ENCODE results near the gene CNGB1.

The CNGB1 gene

GRCh38 chr16:57887711-57888110 lies 83.2 kb downstream of the CNGB1 start:
- no peak for DNase-seq (ENCODE audit: low read depth, low spot score)
- no peak overlapping the region for H3K4me3 ChIP-seq (ENCODE audit: low read depth, low read length)
- ChIA-PET CTCF (interaction anchor here (5.6 kb wide), 1 partner anchor 11 kb away, joined by 39 read pairs; no protein-coding TSS in a partner anchor), POLR2A (no interaction called here)
- TF ChIP-seq CTCF (IDR thresholded peaks at IDR 0.05; ENCODE audit: insufficient read depth, low read length, missing control alignments) = no peak

DNA sequence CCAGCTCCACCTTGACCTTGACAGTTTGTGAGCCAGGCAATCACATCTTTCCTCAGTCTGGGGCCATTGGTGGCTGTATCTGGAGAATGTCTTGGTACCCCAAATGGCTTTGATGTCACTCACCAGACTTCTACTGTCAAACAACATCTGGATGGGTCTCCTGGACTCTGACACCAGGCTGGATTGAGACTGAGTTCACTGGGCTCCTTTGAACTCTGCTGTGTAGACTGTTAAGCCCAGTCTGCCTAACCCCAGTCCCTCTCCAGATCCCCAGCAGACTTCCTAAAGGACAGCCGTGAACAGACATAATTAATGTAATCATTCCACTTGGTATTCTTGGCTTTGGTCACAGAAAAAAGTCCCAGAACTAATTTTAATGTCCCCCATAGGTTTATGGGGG lies 84.5 kb downstream of the CNGB1 start:
- CTCF ChIA-PET = interaction anchor here (0.9 to 5.6 kb wide), 4 partner anchors 9 to 310 kb away, joined by 3 to 39 read pairs (median 3); no protein-coding TSS in a partner anchor
- no peak for TF ChIP-seq CTCF (IDR thresholded peaks at IDR 0.05; ENCODE audit: insufficient read depth, low read length, missing control alignments)
- DNase-seq (ENCODE audit: low read depth, low spot score) = no peak
- POLR2A ChIA-PET = no interaction called here
- no peak overlapping the region for H3K4me3 ChIP-seq (ENCODE audit: low read depth, low read length)

- TF ChIP-seq CTCF (IDR thresholded peaks at IDR 0.05; ENCODE audit: insufficient read depth, low read length, missing control alignments) = no peak
- POLR2A ChIA-PET = no interaction called here
- no peak overlapping the region for H3K4me3 ChIP-seq (ENCODE audit: low read depth, low read length)
- CTCF ChIA-PET = interaction anchor here (0.8 to 1.5 kb wide), 4 partner anchors 15 to 235 kb away, joined by 3 read pairs; no protein-coding TSS in a partner anchor
- DNase-seq (ENCODE audit: low read depth, low spot score) = no peak
These were observed 86.2 kb downstream of the CNGB1 start for GRCh38 chr16:57884655-57885133.

DNA sequence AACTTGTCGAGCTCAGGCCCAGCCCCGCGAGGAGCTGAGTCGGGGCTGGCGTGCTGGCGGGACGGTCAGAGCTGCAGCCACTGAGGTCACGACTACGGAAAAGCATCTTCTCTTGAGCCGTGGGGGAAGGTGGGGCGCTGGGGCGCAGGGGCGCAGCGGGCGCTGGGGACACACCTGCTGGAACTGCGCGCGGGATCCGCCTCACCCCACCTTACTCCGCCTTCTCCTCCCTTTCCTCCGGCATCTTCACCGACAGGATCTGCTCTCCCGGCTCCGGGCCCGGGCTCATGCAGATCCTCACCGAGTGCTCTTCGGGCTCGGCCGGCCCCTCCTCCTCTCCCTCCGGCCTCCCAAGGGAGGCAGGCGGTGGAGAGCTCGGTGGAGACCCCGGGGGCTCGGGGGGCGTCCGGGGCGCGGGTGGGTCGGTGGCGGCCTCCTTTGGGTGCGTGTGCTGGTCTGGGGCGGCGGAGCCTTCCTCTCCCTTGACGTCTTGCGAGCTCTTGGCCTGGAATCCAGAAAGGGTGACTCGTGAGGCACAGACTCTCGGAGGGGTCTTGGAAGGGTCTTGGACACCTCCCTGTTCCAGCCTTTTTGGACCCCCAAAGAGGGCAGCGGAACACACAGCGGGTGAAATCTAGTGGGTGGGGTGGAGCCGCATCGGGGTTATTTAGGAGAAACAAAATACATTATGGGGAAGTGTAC lies 86.8 kb downstream of the CNGB1 start:
- POLR2A ChIA-PET = no interaction called here
- no peak for DNase-seq (ENCODE audit: low read depth, low spot score)
- CTCF ChIA-PET = interaction anchor here (0.8 to 1.5 kb wide), 3 partner anchors 15 to 127 kb away, joined by 3 read pairs; no protein-coding TSS in a partner anchor
- H3K4me3 ChIP-seq (ENCODE audit: low read depth, low read length) = no peak overlapping the region
- no peak for TF ChIP-seq CTCF (IDR thresholded peaks at IDR 0.05; ENCODE audit: insufficient read depth, low read length, missing control alignments)

DNA sequence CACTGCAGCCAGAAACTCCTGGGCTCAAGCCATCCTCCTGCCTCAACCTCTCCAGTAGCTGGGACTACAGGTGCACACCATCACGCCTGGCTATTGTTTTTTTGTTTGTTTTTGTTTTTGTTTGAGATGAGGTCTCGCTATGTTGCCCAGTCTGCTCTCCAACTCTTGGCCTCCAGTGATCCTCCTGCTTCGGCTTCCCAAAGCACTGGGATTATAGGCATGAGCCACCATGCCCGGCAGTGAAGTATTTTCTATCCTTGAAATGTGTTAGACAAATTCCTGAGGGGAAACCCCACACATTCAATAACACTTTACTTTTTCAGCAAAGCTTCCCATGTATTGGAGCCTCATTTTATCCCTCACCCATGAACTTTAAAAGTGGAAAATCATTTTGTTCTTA lies 87.4 kb downstream of the CNGB1 start:
- CTCF ChIA-PET = interaction anchor here (1.3 to 1.9 kb wide), 2 partner anchors 16 to 256 kb away, joined by 3 to 11 read pairs; no protein-coding TSS in a partner anchor
- POLR2A ChIA-PET = no interaction called here

More for the DNA sequence above, 87.4 kb downstream of the CNGB1 start:
- H3K4me3 ChIP-seq (ENCODE audit: low read depth, low read length) = no peak overlapping the region
- DNase-seq (ENCODE audit: low read depth, low spot score) = no peak
- TF ChIP-seq CTCF (IDR thresholded peaks at IDR 0.05; ENCODE audit: insufficient read depth, low read length, missing control alignments) = no peak

Measured in AG04449 (cell line).